Gastrocnemius medialis (tissue), 4 donors: ENCODE measurements around the gene TMEM51.

Source experiments
- CTCF ChIP-seq, 5 experiments: fragments of 450-650 bp in 3 of 5; fragments of 200-600 bp in 2 of 5; sonication (generic) in 2 of 5; IDR thresholded peaks in 4 of 5; conservative IDR thresholded peaks in 1 of 5; 1 replicate in 4 of 5; 2 replicates in 1 of 5; pipeline ENCODE4 v1.5.1; 2016 to 2019; ENCODE audit warnings: antibody characterized with exemption in 5 of 5, mild to moderate bottlenecking in 3 of 5, moderate library complexity in 3 of 5
- POLR2A ChIP-seq, 2 donors: fragments of 450-650 bp; IDR thresholded peaks; one replicate each; pipeline ENCODE4 v1.6.1; 2017; ENCODE audit warnings: antibody characterized with exemption in 2 of 2, mild to moderate bottlenecking in 2 of 2, moderate library complexity in 2 of 2

GRCh38 chr1:15187175-15188129 lies 33.9 kb downstream of the TMEM51 start:
- TF ChIP-seq POLR2A (IDR thresholded peaks at IDR 0.05) (no peak), CTCF (IDR thresholded peaks at IDR 0.05 in 4 of 5, conservative IDR thresholded peaks at IDR 0.05 in 1 of 5) (no peak)
